Measurements from ENCODE around the gene ELF5. TPM values are rescaled to one million over a fixed set of nuclear protein-coding genes. Genes with fewer than 3 reads are reported as not detected.

Gene ELF5
- total and polyA plus RNA-seq, 2 donors (not counting 3 experiments of a cell fraction or from before 2014, with no cell fraction given) = not detected

- H3K27me3 ChIP-seq (ENCODE audit: control insufficient read depth in 2 of 2, insufficient read depth in 2 of 2, low read length in 2 of 2) = no peaks in the 10 kb centered on the region
- intact Hi-C loops (cut with micrococcal nuclease) (no loop called here), dilution Hi-C loops (cut with MboI; ENCODE audit: extremely low pct_ligation_motif_present, low sequenced_read_pairs) (no loop called here)
- no peak overlapping the region for H3K9ac ChIP-seq (replicated peaks; ENCODE audit: extremely low read depth, insufficient read depth, low read length)
- no peaks in the 10 kb centered on the region for H3K79me2 ChIP-seq (ENCODE audit: control insufficient read depth, insufficient read depth, low read length)
- H3K36me3 ChIP-seq (ENCODE audit: control insufficient read depth in 2 of 2, extremely low read depth in 1 of 2, insufficient read depth in 2 of 2, low read length in 2 of 2) = peaks cover 6 to 8% of the 10 kb centered on the region in 2 experiments
- DNase-seq (ENCODE audit: low read depth, low spot score) (no peak), FAIRE-seq (no peak)
- H3K27ac ChIP-seq (ENCODE audit: insufficient read depth, low read depth, low read length) = no peak overlapping the region
- H4K20me1 ChIP-seq (replicated peaks; ENCODE audit: control insufficient read depth, extremely low read depth, insufficient read depth, low read length) = no peaks in the 10 kb centered on the region
- no TSS peak for BruUV-seq (replicated peaks)
- ChIA-PET POLR2A (no interaction called here), CTCF (interaction anchor here (1.0 kb wide), 1 partner anchor 17 kb away, joined by 3 read pairs; no protein-coding TSS in a partner anchor)
- H2AFZ ChIP-seq (ENCODE audit: low read depth, low read length) = no peak overlapping the region
- H3K4me3 ChIP-seq (replicated peaks in 1 of 3; ENCODE audit: insufficient read depth in 1 of 3, low read depth in 1 of 3, low read length in 3 of 3) = no peak overlapping the region
- H3K9me1 ChIP-seq (replicated peaks; ENCODE audit: control insufficient read depth, extremely low read depth, insufficient read depth, low read length) = no peaks in the 10 kb centered on the region
- no peaks in the 10 kb centered on the region for H3K9me3 ChIP-seq (replicated peaks; ENCODE audit: control insufficient read depth, insufficient read depth, low read length)
- no peaks in the 10 kb centered on the region for H3K4me1 ChIP-seq (ENCODE audit: control insufficient read depth, extremely low read depth, insufficient read depth, low read length)
- no peak overlapping the region for H3K4me2 ChIP-seq (ENCODE audit: insufficient read depth, low read length)
- TF ChIP-seq MYC (IDR thresholded peaks at IDR 0.05; ENCODE audit: low read depth, low read length) (no peak), FOS (IDR thresholded peaks at IDR 0.05; ENCODE audit: borderline replicate concordance, insufficient read depth, low read length) (no peak), POLR2A (IDR thresholded peaks at IDR 0.05; ENCODE audit: low read depth, low read length) (no peak), EZH2 (IDR thresholded peaks at IDR 0.05; ENCODE audit: borderline replicate concordance, low read depth, low read length, severe bottlenecking) (no peak), GATA2 (IDR thresholded peaks at IDR 0.05; ENCODE audit: insufficient read depth, insufficient read length, low read depth, low read length) (no peak), CTCF (IDR thresholded peaks at IDR 0.05; ENCODE audit: extremely low read depth in 1 of 2, insufficient read depth in 1 of 2, low read depth in 1 of 2, low read length in 2 of 2) (no peak), JUN (IDR thresholded peaks at IDR 0.05; ENCODE audit: borderline replicate concordance, insufficient read depth, insufficient read length, low read depth) (no peak), MAX (IDR thresholded peaks at IDR 0.05; ENCODE audit: insufficient read depth, insufficient read length) (no peak), POLR2AphosphoS5 (IDR thresholded peaks at IDR 0.05; ENCODE audit: insufficient read depth, low read depth, low read length) (no peak)
Measured at GRCh38 chr11:34448223-34448994, 65.2 kb downstream of the ELF5 start.

Data from endothelial cell of umbilical vein (primary cell).